HepG2 (cell line): Measurements from ENCODE around the gene ATP6V0A1. TPM values are rescaled to one million over a fixed set of nuclear protein-coding genes. Genes with fewer than 3 reads are reported as not detected.

Source experiments
- AGO2 ChIP-seq: fragments of 200-400 bp; formaldehyde crosslinking; optimal IDR thresholded peaks from 2 replicates; pipeline ENCODE3; 2017; ENCODE audit warnings: mild to moderate bottlenecking, low read depth, low read length, moderate library complexity
- AKAP8 ChIP-seq: sonication (generic); formaldehyde crosslinking; IDR thresholded peaks from 2 replicates; pipeline ENCODE4 v1.5.1; 2020; ENCODE audit warnings: mild to moderate bottlenecking, missing genetic modification reagents
- ARID3A ChIP-seq: IDR thresholded peaks from 2 replicates; pipeline ENCODE4 v1.6.1; 2012; ENCODE audit warnings: low read depth, low read length, improper control_type of control experiment
- ATF7-NPFF ChIP-seq: sonication (generic); formaldehyde crosslinking; IDR thresholded peaks from 2 replicates; pipeline ENCODE4 v1.8.1; 2023; ENCODE audit warnings: mild to moderate bottlenecking, low read depth, missing genetic modification reagents, moderate library complexity
- GABPB1 ChIP-seq: IDR thresholded peaks from 2 replicates; pipeline ENCODE4 v1.6.1; 2016; ENCODE audit warnings: mild to moderate bottlenecking, missing genetic modification reagents, moderate library complexity, missing compliant biosample characterization
- GATAD1 ChIP-seq: IDR thresholded peaks from 2 replicates; pipeline ENCODE4 v1.6.1; 2016; ENCODE audit warnings: missing genetic modification reagents, missing compliant biosample characterization
- GTF3A ChIP-seq: sonication (generic); formaldehyde crosslinking; conservative IDR thresholded peaks from 2 replicates; pipeline ENCODE4 v1.4.0; 2020; ENCODE audit warnings: mild to moderate bottlenecking, missing genetic modification reagents
- HNF4A ChIP-seq: sonication (generic); formaldehyde crosslinking; IDR thresholded peaks from 2 replicates; pipeline ENCODE4 v1.4.0; 2020; ENCODE audit warnings: missing genetic modification reagents
- PCBP1 ChIP-seq: fragments of 200-400 bp; formaldehyde crosslinking; IDR thresholded peaks from 2 replicates; pipeline ENCODE4 v1.6.1; 2017; ENCODE audit warnings: mild to moderate bottlenecking, low read depth, low read length, borderline replicate concordance
- PRMT3 ChIP-seq: sonication (generic); formaldehyde crosslinking; IDR thresholded peaks from 2 replicates; pipeline ENCODE4 v1.8.1; 2022; ENCODE audit warnings: low read depth, mild to moderate bottlenecking, moderate library complexity, missing genetic modification reagents, borderline replicate concordance
- RFX1 ChIP-seq: fragments of 450-650 bp; IDR thresholded peaks from 2 replicates; pipeline ENCODE4 v1.6.1; 2017
- SIX1 ChIP-seq: sonication (generic); formaldehyde crosslinking; IDR thresholded peaks from 2 replicates; pipeline ENCODE4 v1.4.0; 2020; ENCODE audit warnings: missing genetic modification reagents, borderline replicate concordance
- SOX13 ChIP-seq, 3 experiments: fragments of 450-650 bp in 1 of 3; sonication (generic) in 1 of 3; formaldehyde crosslinking in 1 of 3; IDR thresholded peaks in 2 of 3; conservative IDR thresholded peaks in 1 of 3; 2 replicates each; pipeline versions ENCODE4 v1.5.0 to v1.6.1; 2016 to 2020; ENCODE audit warnings: antibody characterized with exemption in 1 of 3, mild to moderate bottlenecking in 1 of 3, missing compliant biosample characterization in 1 of 3, missing genetic modification reagents in 1 of 3, moderate library complexity in 1 of 3
- SP1 ChIP-seq, 2 experiments: fragments of 450-650 bp in 1 of 2; sonication (generic) in 1 of 2; formaldehyde crosslinking in 1 of 2; IDR thresholded peaks; 2 replicates each; pipeline versions ENCODE4 v1.4.0 to v1.6.1; 2016 to 2020; ENCODE audit warnings: missing genetic modification reagents in 1 of 2
- TAF15 ChIP-seq: fragments of 200-400 bp; formaldehyde crosslinking; IDR thresholded peaks from one replicate; pipeline ENCODE4 v1.6.1; 2018; ENCODE audit warnings: mild to moderate bottlenecking, low read depth, low read length; ENCODE audit not compliant: poor library complexity, severe bottlenecking
- ZMYM3 ChIP-seq: sonication (generic); formaldehyde crosslinking; IDR thresholded peaks from 2 replicates; pipeline ENCODE4 v1.5.1; 2020; ENCODE audit warnings: mild to moderate bottlenecking, missing genetic modification reagents
- ZNF225 ChIP-seq: sonication (generic); formaldehyde crosslinking; IDR thresholded peaks from 2 replicates; pipeline ENCODE4 v1.4.0; 2020; ENCODE audit warnings: mild to moderate bottlenecking, missing genetic modification reagents
- ZNF24 ChIP-seq: fragments of 450-650 bp; IDR thresholded peaks from 2 replicates; pipeline ENCODE4 v1.6.1; 2017; ENCODE audit warnings: antibody characterized with exemption, mild to moderate bottlenecking
- ZNF33B ChIP-seq: sonication (generic); formaldehyde crosslinking; IDR thresholded peaks from 2 replicates; pipeline ENCODE4 v1.5.1; 2020; ENCODE audit warnings: mild to moderate bottlenecking, missing genetic modification reagents
- ZNF383 ChIP-seq: sonication (generic); formaldehyde crosslinking; IDR thresholded peaks from 2 replicates; pipeline ENCODE4 v1.4.0; 2020; ENCODE audit warnings: missing genetic modification reagents, mild to moderate bottlenecking, borderline replicate concordance
- ZNF44 ChIP-seq: sonication (generic); formaldehyde crosslinking; IDR thresholded peaks from 2 replicates; pipeline ENCODE4 v1.5.1; 2020; ENCODE audit warnings: mild to moderate bottlenecking, missing genetic modification reagents
- ZNF577 ChIP-seq: sonication (generic); formaldehyde crosslinking; IDR thresholded peaks from 2 replicates; pipeline ENCODE4 v1.4.0; 2020; ENCODE audit warnings: mild to moderate bottlenecking, low read depth, missing genetic modification reagents, borderline replicate concordance
- ZNF703 ChIP-seq: sonication (generic); formaldehyde crosslinking; IDR thresholded peaks from 2 replicates; pipeline ENCODE4 v1.5.1; 2020; ENCODE audit warnings: missing genetic modification reagents, mild to moderate bottlenecking, moderate library complexity, borderline replicate concordance
- polyA plus RNA-seq, 8 experiments: library from polyadenylated mRNA; depleted of rRNA in 3 of 8; stranded (reverse) in 7 of 8; unstranded in 1 of 8; fragments of >200 nt; fragmentation: Illumina TruSeq in 4 of 8; extraction: Trizol in 4 of 8; gene quantifications; 2 replicates each; pipeline versions ENCODE4 v1.2.1 to v1.2.3, GENCODE V29; 2011 to 2016; ENCODE audit warnings: low read depth in 4 of 8, missing spikeins in 1 of 8, mixed read lengths in 1 of 8; ENCODE audit not compliant: insufficient read depth in 1 of 8
- total RNA-seq, 5 experiments: library from RNA; depleted of rRNA; stranded (reverse); fragments of >200 nt; fragmentation: Illumina TruSeq; extraction: Trizol; gene quantifications; 2 replicates each; pipeline ENCODE4 v1.2.3, GENCODE V29; 2016; ENCODE audit warnings: low read depth in 1 of 5

Gene ATP6V0A1
- total and polyA plus RNA-seq, 2 of the 13 experiments (the other 11 are each of a cell fraction or from before 2014, with no cell fraction given): 27.9 to 54.1 TPM

GRCh38 chr17:42536372-42537155 is 77.9 kb downstream of the ATP6V0A1 start (continued):
- no peak for TF ChIP-seq ZNF383 (CRISPR knock-in tag)
- 0 out of 2 replicates have a peak, but pooled peaks have one; percentile 47 for TF ChIP-seq SIX1 (CRISPR knock-in tag)
- TF ChIP-seq SOX13 (IDR thresholded peaks at IDR 0.05): 0 out of 2 replicates have a peak, but pooled peaks have one; percentile 18
- TF ChIP-seq SOX13 (CRISPR knock-in tag; conservative IDR thresholded peaks at IDR 0.05 in 1 of 2, IDR thresholded peaks at IDR 0.05 in 1 of 2): peak in 1 of 2 experiments; percentile 70; a peak in 1 of 4 replicates
- peak; percentile 74 for TF ChIP-seq GATAD1 (CRISPR knock-in tag)
- TF ChIP-seq AKAP8 (CRISPR knock-in tag): no peak
- no peak for TF ChIP-seq ZNF33B (CRISPR knock-in tag)
- no peak; the same call in 1 of the 2 replicates for TF ChIP-seq PRMT3
- no peak; the same call in 1 of the 2 replicates for TF ChIP-seq ZNF44 (CRISPR knock-in tag)
- TF ChIP-seq SP1 (IDR thresholded peaks at IDR 0.05): no peak
- peak; percentile 70 for TF ChIP-seq SP1 (CRISPR knock-in tag; IDR thresholded peaks at IDR 0.05)
- no peak for TF ChIP-seq ARID3A
- no peak for TF ChIP-seq ZNF225
- TF ChIP-seq ZNF577 (CRISPR knock-in tag): no peak
- TF ChIP-seq ZNF24: no peak
- peak; percentile 27 for TF ChIP-seq TAF15
- TF ChIP-seq PCBP1: no peak
- TF ChIP-seq ZMYM3 (CRISPR knock-in tag): peak; percentile 67; the same call in 1 of the 2 replicates
- no peak for TF ChIP-seq RFX1
- TF ChIP-seq GABPB1: peak; percentile 90
- peak; percentile 58 for TF ChIP-seq AGO2
- TF ChIP-seq ATF7-NPFF (CRISPR knock-in tag): peak; percentile 43; the same call in 1 of the 2 replicates
- no peak for TF ChIP-seq GTF3A (CRISPR knock-in tag)
- TF ChIP-seq ZNF703 (CRISPR knock-in tag): no peak
- peak; percentile 59 for TF ChIP-seq HNF4A (CRISPR knock-in tag)
